ENCODE data around the gene FBP1. TPM values are rescaled to one million over a fixed set of nuclear protein-coding genes. Genes with fewer than 3 reads are reported as not detected.

FBP1 gene
- polyA plus RNA-seq, 3 donors: 82.2 to 95.5 (median 84.4) TPM

- Histone ChIP-seq H3K4me3 (replicated peaks in 1 of 3; ENCODE audit: low read depth in 2 of 3, low read length in 3 of 3) (peak overlapping the region in 1 of 3 experiments; percentile 65), H4K20me1 (ENCODE audit: insufficient read depth, low read length) (no peaks in the 10 kb centered on the region), H3K9ac (ENCODE audit: insufficient read depth, low read length, poor library complexity, severe bottlenecking) (no peak overlapping the region), H3K36me3 (replicated peaks in 1 of 2; ENCODE audit: control insufficient read depth in 1 of 2, insufficient read depth in 2 of 2, low read length in 2 of 2) (no peaks in the 10 kb centered on the region), H2AFZ (ENCODE audit: insufficient read depth, low read depth, low read length, poor library complexity, severe bottlenecking) (peak overlapping the region; percentile 44), H3K27ac (ENCODE audit: low read depth in 1 of 2, low read length in 2 of 2) (peak overlapping the region in 1 of 2 donors; percentile 93), H3K4me1 (ENCODE audit: control insufficient read depth in 1 of 2, insufficient read depth in 2 of 2, low read length in 2 of 2) (peaks cover 52 to 55% of the 10 kb centered on the region in 2 donors), H3K9me3 (replicated peaks in 1 of 2; ENCODE audit: control insufficient read depth in 1 of 2, insufficient read depth in 1 of 2, low read length in 2 of 2) (no peaks in the 10 kb centered on the region), H3K27me3 (ENCODE audit: control insufficient read depth in 2 of 2, insufficient read depth in 2 of 2, low read length in 2 of 2) (no peaks in the 10 kb centered on the region), H3K79me2 (ENCODE audit: insufficient read depth, low read length) (no peaks in the 10 kb centered on the region), H3K4me2 (replicated peaks; ENCODE audit: extremely low read depth, low read length, poor library complexity, severe bottlenecking) (no peak overlapping the region)
- no peak for TF ChIP-seq CTCF (IDR thresholded peaks at IDR 0.05)
- WGBS (ENCODE audit: insufficient coverage): 71% methylated on average over 4 of the region's 4 CpGs
- Mint-ChIP-seq H3K27ac (peak overlapping the region; percentile 95 to 99 (median 98)), H3K27me3 (ENCODE audit: low read depth in 3 of 3) (peaks cover 0 to 6% (median 3%) of the 10 kb centered on the region in 3 donors), H3K4me3 (no peak overlapping the region), H3K4me1 (peaks cover 53% of the 10 kb centered on the region), H3K36me3 (peaks cover 0 to 2% of the 10 kb centered on the region in 2 donors), H3K9me3 (peaks cover 0 to 4% (median 0%) of the 10 kb centered on the region in 7 donors)
- no peak for DNase-seq
- intact Hi-C loops (cut with micrococcal nuclease): loop anchor here (10.0 kb wide), 2 partner anchors 68 to 1488 kb away; partner anchors contain the start of gene AOPEP (in 1 of the 2)
Measured at GRCh38 chr9:94657021-94657725, 17.9 kb upstream of the FBP1 start.

GRCh38 chr9:94656200-94656599 is 16.9 kb upstream of the FBP1 start:
- intact Hi-C loops (cut with micrococcal nuclease): loop anchor here (10.0 kb wide), 2 partner anchors 69 to 1489 kb away; partner anchors contain the start of gene AOPEP (in 1 of the 2)
- WGBS (ENCODE audit: insufficient coverage): 0% methylated on average over 4 of the region's 6 CpGs
- peak overlapping the region; percentile 66 for H3K9ac ChIP-seq (ENCODE audit: insufficient read depth, low read length, poor library complexity, severe bottlenecking)

More at GRCh38 chr9:94656200-94656599, 16.9 kb upstream of the FBP1 start:
- H3K4me1 Mint-ChIP-seq: peaks cover 62% of the 10 kb centered on the region
- Histone ChIP-seq H3K4me3 (replicated peaks in 1 of 3; ENCODE audit: low read depth in 2 of 3, low read length in 3 of 3) (peak overlapping the region; percentile 13 to 65 (median 45)), H3K4me2 (replicated peaks; ENCODE audit: extremely low read depth, low read length, poor library complexity, severe bottlenecking) (peak overlapping the region; percentile 76), H3K27me3 (ENCODE audit: control insufficient read depth in 2 of 2, insufficient read depth in 2 of 2, low read length in 2 of 2) (no peaks in the 10 kb centered on the region), H3K36me3 (replicated peaks in 1 of 2; ENCODE audit: control insufficient read depth in 1 of 2, insufficient read depth in 2 of 2, low read length in 2 of 2) (no peaks in the 10 kb centered on the region), H3K27ac (ENCODE audit: low read depth in 1 of 2, low read length in 2 of 2) (peak overlapping the region; percentile 63 to 93), H3K9me3 (replicated peaks in 1 of 2; ENCODE audit: control insufficient read depth in 1 of 2, insufficient read depth in 1 of 2, low read length in 2 of 2) (no peaks in the 10 kb centered on the region), H2AFZ (ENCODE audit: insufficient read depth, low read depth, low read length, poor library complexity, severe bottlenecking) (peak overlapping the region; percentile 31), H4K20me1 (ENCODE audit: insufficient read depth, low read length) (no peaks in the 10 kb centered on the region), H3K79me2 (ENCODE audit: insufficient read depth, low read length) (no peaks in the 10 kb centered on the region), H3K4me1 (ENCODE audit: control insufficient read depth in 1 of 2, insufficient read depth in 2 of 2, low read length in 2 of 2) (peaks cover 61 to 65% of the 10 kb centered on the region in 2 donors)
- peaks cover 1 to 3% of the 10 kb centered on the region in 2 donors for H3K36me3 Mint-ChIP-seq
- TF ChIP-seq CTCF (IDR thresholded peaks at IDR 0.05): no peak
- peak; percentile 84 to 85 (median 85) for DNase-seq
- peaks cover 0 to 4% (median 0%) of the 10 kb centered on the region in 7 donors for H3K9me3 Mint-ChIP-seq
- H3K4me3 Mint-ChIP-seq: peak overlapping the region; percentile 73 to 82
- H3K27ac Mint-ChIP-seq: peak overlapping the region; percentile 95 to 99 (median 98)
- peaks cover 0 to 3% (median 3%) of the 10 kb centered on the region in 3 donors for H3K27me3 Mint-ChIP-seq (ENCODE audit: low read depth in 3 of 3)
